Mucosa of gallbladder (tissue), 1 donor: ENCODE results near the gene UBAC2. TPM values are rescaled to one million over a fixed set of nuclear protein-coding genes. Genes with fewer than 3 reads are reported as not detected.
"Not testable (repeated sequence)": the region's sequence is repeated elsewhere in the genome, so short reads cannot be mapped to it uniquely, and the experiment has no call there.

Experiments
- DNase-seq: peaks from one replicate; pipeline ENCODE4 v3.0.0-alpha.2; 2020; ENCODE audit warnings: low spot score
- total RNA-seq: library from RNA; stranded (reverse); gene quantifications from one replicate; pipeline ENCODE4 v1.2.1, GENCODE V29; 2021
- donor health status: DM: no; HTN: no; CAD: no.

UBAC2 gene
- total RNA-seq, 1 donor from 2014 or later: 65.8 TPM

DNA sequence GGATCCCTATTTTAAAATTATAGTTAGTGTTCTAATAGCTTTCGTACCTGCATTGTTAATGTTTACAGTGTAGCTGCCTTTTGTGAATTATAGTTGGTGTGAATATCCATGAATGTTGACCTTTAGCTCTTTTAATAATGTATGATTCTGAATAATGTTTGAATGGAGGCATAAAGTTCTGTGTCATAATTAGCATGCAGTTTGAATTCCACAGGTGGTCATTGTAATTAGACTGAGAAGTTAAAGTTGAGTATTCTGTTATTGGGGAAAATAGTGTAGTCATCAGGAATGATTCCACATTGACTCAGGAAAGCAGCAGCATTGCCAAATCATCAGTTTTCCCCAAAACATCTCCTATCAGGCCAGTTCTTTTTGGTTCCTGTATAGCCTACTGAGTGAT lies 45.4 kb downstream of the UBAC2 start:
- no peak for DNase-seq

DNA sequence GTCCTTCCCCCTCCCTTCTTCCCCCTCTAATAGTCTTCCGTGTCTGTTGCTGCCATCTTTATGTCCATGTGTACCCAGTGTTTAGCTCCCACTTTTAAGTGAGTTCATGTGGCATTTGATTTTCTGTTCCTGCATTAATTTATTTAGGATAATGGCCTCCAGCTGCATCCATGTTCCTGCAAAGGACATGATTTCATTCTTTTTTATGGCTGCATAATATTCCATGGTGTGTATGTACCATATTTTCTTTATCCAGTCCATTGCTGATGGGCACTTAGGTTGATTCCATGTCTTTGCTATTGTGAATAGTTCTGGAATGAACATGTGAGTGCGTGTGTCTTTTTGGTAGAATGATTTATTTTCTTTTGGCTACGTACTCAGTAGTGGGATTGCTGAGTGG lies 48.5 kb downstream of the UBAC2 start:
- not testable (repeated sequence) for DNase-seq

DNA sequence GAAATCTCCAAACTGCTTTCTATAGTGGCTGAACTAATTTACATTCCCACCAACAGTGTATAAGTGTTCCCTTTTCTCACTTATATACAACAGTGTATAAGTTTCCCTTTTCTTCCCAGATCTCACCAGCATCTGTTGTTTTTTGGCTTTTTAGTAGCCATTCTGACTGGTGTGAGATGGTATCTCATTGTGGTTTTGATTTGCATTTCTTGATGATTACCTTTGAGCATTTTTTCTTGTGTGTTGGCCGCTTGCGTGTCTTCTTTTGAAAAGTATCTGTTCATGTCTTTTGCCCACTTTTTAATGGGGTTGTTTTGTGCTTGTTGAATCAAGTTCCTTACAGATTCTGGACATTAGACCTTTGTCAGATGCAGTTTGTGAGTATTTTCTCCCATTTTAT lies 49.0 kb downstream of the UBAC2 start:
- DNase-seq: not testable (repeated sequence)

DNA sequence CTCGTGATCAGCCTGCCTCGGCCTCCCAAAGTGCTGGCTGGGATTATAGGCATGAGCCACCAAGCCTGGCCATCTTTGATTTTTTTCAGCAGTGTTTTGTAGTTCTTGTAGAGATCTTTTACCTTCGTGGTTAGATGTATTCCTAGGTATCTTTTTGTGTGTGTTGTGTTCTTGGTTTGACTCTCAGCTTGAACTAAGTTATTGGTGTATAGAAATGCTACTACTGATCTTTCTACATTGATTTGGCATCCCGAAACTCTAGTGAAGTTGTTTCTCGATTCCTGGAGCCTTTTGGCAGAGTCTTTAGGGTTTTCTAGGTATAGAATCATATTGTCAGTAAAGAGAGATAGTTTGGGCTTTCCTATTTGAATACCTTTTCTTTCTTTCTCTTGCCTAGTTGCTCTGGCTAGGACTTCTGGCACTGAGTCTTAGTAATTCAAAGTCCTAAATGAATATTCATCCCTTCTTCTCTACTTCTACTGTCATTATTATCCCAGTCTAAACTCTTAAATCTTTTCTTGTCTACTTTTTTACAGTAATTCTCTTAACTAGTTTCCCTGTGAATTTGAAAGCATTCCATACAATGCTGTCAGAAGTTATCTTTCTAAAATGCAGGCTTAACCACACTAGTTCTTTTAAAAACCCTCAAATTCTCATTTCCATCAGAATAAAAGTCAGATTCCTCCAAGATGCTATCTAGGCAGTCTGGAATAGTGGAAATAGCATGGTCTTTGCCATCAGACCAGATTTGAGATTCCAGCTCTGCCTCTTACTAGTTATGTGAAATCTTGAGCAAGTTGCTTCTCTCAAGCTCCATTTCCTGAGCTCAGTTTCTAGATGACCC lies 50.5 kb downstream of the UBAC2 start:
- no peak for DNase-seq

DNA sequence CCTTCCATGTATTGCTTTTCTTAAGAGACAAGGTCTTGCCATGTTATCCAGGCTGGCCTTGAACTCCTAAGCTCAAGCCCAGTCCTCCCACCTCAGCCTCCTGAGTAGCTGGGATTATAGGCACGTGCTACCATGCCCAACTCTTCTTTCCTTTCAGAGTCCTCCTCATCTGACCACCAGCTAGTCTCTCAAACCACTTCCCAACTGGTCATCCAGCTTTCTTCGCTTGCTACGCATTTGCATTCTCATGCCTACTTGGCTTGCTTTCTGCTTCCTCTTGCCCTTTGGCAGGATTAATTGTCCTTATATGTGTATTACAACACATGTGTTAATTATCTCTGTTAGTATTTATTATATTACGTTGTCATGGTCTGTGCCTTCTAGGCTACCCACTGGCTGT lies 51.3 kb downstream of the UBAC2 start:
- no peak for DNase-seq

DNA sequence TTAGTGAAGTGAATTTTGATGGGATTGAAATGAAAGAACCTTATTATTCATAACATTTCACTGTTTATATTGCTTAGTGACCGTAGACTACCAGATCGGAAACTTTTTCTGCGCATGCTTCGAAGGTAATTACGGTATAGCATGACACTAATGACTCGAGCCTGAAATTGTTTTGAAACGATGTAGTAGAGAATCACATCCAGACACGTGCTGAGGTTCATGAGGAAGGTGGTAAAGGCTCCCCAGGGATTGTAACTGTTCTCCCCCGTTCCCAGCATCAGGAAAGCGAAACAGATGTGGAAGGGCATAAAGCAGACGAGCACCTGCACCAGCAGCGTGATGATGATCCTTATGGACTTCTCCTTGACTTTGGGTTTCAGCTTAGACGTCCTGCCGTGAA lies 54.2 kb downstream of the UBAC2 start:
- DNase-seq: no peak

DNA sequence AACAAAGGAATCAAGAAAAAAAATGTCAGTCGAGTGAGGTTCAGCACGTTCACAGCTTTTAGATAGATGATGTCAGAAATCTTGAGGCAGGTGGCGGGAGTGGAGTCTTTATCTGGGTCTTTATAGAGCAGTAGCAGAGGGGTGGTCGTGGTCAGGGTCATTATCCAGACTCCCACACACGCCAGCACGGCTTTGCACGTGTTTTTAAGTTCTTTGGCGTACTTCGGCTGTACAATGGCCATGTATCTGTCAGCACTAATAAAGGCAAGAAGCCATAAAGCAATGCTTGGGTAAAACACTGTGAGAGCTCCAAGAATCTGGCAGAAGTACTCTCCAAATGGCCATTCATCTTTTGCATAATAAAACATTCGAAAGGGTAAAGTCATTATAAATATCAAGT lies 54.6 kb downstream of the UBAC2 start:
- DNase-seq: no peak

DNA sequence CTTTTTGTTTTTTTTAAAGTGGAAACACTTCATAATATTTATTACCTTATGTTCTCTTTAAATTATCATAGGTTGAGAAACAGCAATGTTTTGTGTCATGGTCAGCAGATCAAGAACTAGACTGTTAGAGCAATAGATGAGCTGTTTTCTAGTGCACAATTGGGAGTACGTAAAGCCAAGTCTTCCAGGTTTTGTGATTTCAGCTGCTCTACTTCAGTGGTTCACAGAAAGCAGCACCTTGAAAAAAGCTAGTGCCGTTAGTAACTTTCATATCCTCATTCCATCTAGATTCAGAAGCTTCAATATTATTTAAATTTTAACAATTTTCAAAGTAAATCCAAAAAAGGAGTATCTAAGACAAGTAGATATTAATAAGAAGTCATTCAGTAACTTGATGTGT lies 55.6 kb downstream of the UBAC2 start:
- DNase-seq: no peak

DNA sequence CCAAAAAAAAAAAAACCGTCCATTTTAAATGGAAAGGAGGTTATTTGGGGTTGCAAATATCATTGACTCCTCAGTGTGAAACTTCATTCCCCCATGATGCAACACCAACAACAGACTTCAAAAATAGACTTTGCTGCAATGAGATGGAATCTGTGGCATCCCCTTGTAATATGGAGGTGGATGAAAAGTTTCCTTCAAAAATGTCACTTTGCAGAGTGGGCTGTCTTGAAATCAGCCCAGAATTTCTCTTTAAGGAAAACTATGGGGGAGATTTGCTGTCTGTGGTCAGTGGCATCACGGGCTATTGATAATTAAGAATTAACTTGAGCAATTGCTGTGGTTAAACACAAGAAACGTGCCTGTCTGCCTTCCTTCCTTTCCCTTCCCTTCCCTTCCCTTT lies 56.1 kb downstream of the UBAC2 start:
- no peak for DNase-seq

DNA sequence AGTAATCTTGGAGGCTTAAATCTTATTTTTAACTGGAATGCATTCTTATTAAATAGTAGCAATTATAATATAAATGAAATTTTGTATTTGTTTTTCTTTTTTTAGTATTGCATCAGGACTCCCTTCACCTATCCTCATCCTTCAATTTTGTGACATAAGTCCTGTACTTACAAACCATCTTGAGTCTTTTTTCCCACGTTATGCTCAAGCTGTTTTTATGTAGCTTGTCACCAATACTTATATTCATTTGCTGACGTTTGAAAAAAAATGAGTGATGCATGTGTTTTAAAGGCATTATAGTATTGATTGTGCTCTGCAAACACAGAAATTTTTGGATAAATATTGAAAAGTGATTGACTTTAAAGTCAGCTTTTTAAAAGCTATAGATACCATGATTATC lies 56.6 kb downstream of the UBAC2 start:
- no peak for DNase-seq

DNA sequence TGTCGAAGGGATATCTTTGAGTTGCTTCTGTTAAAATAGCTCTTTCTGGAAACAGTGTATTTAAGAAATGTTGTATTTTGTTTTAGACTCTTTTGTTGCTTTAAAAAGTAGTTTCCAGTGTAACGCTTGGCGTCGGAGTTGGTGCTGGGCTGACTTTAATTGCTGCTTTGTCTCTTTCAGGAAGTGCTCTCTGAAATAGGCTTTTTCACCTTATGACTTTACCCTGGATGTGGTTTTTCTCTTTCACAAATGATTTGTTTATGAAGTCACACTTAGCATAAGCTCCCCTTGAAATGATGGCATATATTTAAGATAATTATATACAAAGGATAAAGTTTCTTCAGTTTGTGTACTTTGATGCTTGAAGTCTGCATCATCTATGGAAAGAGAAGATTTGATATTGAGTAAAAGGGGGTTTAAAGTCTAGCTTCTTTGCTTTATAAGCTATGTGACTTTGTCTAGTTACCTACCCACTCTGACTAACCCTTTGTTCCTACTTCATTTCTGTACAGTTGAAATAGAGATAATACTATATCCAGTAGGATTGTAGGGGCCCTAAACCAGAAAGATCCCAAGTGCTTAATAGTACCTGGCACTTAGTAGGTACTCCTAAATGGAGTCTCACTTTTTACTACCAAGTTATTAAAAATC lies 57.7 kb downstream of the UBAC2 start, which contains the start of gene GPR18:
TSS of gene GPR18 (minus strand) at position 170 of the 651 bp plus-strand sequence. CDS start 2,507 bp downstream, outside the sequence.
- no peak for DNase-seq

DNA sequence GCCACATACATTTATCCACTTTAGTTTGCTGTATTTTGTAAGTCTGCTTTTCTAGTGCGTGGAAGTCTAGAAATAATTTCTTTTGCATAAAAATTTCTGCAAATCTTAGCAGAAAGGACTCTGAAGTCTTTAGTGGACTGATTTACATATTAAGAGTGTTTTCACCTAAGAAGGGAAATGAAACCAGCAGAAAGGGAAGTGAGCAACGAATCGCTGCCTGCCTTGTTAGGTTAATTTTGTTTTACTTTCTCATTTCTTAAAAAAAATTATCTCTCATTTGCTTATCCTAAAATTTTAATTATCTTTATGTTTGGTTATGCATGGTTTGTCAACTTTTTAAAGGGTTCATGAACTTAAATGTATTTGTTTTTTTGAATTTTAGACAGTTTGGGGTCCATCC lies 58.3 kb downstream of the UBAC2 start:
- DNase-seq: no peak

DNA sequence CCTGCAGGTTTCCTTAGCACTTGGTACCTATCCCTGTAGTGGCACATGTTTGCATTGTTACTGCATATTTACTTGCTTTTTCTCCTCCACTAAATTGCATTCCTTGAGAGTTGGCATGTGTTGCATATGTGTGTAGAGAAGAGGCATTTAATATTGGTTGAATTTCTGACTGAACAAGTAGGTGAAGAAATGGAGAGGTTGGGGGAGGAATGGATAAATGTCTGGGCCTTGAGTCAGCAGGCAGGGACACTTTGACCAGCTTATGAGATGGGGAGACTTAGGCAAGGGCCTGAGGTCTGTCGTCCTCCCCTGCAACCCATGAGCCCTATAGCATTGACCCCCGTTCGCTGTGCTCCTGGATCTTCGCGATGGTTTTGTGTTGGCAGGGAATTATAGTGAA lies 59.6 kb downstream of the UBAC2 start:
- no peak for DNase-seq

DNA sequence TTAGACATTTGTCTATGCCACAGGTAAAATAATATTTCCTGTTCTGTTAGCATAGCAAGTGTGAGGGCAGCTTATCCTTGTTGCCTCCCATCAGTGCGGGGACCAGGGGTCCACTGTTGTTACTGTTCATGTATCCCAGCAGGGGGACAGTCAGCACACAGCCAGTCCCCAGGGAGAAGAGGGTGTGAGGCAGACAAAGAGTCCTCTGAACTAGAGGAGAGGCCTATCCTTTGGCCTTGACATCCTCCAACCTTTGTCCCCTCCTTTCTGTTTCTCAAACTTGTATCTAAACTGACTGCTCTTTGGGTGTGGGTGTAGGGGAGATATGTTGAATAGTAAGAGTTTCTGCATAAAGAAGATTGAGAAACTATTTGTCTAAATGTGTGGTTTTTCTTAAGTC lies 60.4 kb downstream of the UBAC2 start:
- no peak for DNase-seq

DNA sequence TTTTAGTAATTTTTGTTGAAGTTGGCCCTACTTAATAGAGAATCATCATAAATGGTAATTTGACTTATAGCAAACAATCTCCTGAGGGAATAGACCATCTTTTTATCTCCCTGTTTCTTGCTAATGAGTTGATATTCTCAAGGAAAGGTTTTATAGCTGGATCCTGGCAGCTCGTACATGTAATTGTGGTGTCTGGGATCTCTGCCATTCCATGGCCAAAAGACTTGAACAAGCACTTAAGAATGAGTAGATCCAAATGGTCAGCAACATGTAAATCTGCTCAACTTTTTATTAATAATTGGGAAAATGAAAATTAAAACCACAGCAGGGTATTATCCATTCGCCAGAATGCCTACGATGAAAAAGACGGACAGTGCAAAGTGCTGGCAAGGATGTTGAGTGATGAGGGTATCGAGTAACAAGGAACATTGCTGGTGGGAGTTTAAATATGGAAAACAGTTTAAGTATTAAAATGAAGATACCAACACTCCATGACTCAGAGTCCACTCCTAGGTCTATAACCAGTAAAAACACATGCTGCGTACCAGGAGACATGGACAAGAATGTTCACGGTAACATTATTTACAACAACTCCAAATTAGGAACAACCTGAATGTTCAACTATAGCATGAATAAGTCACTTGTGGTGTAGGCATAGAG lies 62.6 kb downstream of the UBAC2 start:
- DNase-seq: no peak

DNA sequence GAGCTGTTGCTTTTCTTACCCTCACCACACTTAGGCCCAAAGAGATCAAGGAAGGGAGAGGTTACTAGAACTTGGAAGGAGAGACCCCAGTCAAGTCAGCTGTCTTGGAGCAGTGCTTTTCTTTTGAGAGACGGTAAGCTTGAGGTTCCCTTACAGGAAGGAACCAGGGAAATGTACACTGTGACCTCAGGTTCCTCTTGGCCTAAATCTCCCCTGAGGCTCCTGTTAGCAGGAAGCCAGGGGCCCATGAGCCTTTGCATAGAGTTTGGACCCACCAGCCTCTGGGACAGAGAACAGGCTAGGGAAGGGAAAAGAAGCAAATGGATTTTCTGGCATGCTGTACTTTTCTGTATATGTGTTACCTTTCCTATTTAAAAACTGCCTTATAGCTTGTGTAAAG lies 63.4 kb downstream of the UBAC2 start:
- no peak for DNase-seq

DNA sequence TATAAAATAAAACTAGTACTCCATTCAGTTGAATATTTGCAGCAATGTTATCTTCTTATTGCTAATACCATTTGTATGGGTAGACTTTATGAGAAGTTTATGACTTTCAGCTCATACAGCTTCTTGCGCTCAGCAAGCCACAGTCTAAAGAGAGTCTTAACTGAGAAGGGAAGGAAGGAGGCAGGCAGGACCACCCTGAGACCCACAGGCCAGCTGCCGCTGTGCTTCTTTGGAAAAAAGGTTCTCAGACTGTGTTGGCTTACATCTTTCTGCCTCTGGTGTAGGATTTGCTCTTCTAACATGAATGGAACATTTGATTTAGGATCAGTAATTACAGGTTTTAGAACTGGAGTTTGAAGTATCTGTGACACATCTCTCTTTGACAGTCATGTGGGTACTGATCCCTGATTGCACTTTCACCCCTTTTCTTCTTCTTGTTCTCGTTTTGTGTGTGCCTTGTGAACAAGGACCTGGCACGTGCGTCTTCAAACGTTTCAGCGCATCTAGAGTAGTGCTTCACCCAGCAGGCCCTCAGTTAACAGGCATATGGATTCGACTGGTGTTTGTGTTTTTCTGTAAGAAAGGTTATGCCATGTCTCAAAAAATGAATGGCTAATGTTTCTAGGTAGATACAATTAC lies 64.6 kb downstream of the UBAC2 start:
- no peak for DNase-seq

DNA sequence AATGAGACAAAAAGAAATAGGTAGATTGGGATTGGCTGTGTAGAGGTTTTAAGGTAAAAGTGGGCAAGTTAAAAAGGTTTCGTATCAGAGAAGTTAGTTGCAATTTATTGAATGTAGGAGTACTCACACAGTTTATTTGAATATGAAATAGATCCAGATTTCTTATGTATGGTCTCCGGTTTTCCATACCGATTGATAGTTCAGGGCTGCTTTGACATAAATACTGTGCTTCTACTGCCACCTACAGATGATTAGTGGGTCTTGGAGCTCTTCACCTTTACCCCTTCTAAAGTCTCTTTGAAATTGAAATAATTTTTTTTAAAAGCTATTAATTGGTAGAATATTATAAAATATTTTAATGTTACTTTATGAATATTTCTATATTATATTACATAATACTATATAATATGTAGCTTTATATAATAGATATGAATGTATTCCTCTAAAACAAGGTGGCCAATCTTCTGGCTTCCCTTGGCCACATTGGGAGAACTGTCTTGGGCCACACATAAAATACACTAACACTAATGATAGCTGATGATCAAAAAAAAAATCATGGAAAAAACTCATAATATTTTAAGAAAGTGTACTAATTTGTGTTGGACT lies 65.3 kb downstream of the UBAC2 start:
- no peak for DNase-seq

DNA sequence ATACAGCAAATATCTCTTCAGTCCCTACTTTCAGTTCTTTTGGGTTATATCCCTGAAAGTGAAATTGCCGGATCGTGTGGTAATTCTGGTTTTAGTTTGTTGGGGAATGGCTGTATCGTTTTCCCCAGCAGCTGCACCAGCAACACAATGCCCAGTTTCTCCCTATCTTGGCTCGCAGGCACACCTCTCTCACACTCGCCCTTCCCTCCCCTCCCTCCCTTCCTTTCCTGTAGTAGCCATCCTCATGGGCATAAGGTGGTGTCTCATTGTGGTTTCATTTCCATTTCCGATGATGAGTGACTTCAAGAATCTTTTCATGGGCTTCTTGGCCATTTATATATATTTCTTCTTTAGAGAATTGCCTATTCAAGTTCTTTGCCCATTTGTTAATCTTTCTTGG lies 66.2 kb downstream of the UBAC2 start:
- no peak for DNase-seq

DNA sequence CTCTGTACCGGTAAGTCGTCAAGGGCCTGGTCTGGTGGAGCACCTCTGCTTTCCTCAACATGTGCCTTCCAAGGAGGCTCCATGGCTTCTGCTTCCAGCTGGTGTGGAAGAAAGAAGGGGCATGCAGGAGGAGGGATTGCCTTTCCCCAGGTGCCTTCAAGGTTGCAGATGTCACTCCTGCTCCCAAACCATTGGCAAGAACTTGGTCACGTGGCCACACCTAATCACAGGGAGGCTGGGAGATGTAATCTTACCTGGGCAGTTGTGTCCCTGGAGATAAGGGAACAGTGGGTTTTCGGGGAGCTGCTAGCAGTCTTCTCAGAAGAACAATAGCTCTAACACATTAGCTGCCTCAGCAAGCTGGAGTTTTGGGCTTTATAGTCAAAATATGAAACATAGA lies 67.3 kb downstream of the UBAC2 start:
- no peak for DNase-seq

DNA sequence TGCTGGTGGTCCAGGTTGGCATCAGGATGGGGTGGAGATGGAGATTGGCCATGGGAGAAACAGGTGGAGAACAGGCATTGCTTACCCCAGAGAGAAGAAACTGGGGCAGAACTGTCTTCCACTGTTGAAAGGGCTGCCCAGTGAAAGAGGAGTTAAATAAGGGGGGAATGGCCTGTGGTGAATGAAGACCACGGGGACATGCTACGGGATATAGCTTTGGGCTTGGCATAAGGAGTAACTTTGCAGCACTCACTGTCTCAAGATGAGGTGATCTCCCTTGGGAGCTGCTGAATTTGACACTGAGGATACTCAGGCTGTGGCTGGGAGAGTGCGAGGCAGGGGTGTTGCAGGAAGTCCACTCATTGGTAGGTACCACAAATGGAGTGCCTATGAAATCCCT lies 68.2 kb downstream of the UBAC2 start:
- no peak for DNase-seq
